ENCODE results near the gene FBXL16.
A peak's percentile ranks its signal among the peaks of the same experiment; 100 is the strongest.

Gene FBXL16

DNA sequence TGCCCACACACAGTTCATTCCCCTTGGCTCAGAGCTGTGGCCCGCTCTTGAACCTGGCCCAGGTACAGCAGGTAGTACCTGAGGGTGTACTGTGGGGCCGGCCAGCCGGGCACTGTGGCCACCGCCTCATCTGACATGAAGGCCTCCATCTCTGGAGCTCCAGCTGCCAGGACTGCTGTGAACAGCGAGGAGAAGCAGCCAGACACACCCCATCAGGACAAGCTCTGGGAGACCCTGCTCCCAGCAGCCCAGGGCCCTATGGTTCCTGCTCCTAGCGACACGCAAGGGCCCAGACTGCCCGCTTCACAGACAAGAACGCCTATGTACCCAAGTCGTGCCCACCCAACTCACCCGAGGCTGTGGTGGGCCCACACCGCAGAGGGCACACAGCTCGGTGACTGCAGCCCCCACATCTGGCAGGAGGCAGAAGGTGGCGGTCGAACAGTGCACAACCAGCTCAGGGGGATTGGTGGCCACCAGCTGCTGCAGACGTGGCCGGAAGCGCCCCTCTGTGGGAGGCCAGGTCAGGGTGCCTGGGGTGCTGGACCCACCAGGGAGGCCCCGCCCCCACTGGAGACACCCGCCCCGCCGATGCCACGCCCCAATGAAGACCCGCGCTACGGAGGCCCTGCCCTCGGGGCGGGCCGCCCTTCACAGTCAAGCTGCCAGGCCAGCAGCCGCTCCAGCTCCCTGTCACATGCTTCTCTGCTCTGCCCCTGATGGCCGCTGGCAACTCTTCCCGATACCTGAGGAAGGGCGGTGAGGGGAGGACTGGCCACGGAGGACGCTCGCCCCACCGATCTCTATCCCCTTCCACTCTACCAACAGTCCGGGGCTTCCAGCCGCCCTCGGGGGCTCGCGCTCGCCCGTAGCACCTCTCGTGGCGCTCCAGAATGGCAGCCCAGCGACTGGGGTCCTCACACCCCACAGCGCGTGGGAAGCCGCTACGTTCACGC is 26.5 kb downstream of the FBXL16 start:
- DNase-seq (ENCODE audit: low spot score): no peak
- no peak for FAIRE-seq

DNA sequence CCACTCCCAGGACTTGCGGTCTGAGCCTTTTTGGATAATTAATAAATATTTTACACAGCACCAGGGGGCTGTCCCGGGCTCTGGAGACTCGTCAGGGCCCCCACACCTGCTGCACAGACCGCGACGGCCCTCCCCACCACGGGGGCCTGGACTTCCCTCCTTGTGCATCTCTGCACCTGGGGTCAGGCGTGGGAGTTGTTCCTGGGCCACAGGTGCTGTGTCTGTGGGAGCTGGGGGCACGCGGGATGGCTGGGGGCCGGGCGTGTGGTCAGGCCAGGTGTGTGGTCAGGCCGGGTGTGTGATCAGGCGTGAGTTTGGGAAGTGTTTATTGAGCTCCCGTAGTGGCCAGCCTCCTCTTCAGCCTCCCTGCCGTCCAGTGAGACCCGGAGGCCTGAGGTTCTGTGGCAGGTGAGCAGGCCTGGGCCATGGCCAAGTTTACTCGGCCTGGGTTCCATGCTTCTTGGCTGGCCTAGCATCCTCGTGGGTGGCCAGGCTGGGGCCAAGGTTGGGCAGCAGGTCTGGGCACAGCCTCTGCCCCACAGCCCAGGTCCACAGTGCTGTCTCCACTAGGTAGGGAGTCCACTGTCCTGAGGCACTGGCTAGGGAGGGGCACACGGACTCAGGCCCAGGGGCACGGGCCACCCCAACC is 27.3 kb downstream of the FBXL16 start:
- FAIRE-seq (no peak), DNase-seq (ENCODE audit: low spot score) (no peak)

DNA sequence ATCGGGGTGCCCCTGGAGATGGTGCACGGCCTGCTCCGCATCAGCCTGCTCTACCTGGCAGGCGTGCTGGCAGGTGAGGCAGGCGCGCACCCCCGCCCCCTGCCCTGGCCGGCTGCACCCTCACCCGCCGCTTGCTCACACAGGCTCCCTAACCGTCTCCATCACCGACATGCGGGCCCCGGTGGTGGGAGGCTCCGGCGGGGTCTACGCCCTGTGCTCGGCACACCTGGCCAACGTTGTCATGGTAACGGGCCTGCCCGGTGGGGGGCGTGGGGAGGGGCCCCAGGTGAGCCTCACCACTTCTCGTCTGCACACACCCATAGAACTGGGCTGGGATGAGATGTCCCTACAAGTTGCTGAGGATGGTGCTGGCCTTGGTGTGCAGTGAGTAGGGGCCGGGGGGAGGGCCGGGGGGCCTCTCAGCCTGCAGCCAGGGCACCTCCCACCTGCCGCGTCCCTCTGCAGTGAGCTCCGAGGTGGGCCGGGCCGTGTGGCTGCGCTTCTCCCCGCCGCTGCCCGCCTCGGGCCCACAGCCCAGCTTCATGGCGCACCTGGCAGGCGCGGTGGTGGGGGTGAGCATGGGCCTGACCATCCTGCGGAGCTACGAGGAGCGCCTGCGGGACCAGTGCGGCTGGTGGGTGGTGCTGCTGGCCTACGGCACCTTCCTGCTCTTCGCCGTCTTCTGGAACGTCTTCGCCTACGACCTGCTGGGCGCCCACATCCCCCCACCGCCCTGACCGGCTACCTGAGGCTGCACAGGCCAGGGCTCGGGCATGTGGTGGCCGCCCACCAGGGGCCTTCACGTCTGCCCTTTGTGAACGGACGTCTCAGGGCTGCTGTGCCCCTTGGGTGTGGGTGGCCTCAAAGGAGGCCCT is 28.0 kb downstream of the FBXL16 start:
- FAIRE-seq (no peak), DNase-seq (ENCODE audit: low spot score) (no peak)

DNA sequence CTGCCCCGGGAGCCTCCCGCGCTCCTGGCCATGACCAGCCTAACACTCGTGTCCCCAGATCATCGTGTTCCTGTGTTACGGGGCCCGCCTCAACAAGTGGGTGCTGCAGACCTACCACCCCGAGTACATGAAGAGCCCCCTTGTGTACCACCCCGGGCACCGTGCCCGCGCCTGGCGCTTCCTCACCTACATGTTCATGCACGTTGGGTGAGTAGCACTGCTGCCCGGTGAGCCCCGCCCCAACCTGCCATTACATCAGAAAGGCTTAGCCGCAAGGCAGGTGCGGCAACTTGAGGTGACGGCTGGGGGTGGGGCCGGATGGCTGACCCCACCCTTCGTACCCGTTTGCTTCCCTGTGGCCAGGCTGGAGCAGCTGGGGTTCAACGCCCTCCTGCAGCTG is 28.7 kb downstream of the FBXL16 start:
- no peak for FAIRE-seq
- DNase-seq (ENCODE audit: low spot score): no peak

DNA sequence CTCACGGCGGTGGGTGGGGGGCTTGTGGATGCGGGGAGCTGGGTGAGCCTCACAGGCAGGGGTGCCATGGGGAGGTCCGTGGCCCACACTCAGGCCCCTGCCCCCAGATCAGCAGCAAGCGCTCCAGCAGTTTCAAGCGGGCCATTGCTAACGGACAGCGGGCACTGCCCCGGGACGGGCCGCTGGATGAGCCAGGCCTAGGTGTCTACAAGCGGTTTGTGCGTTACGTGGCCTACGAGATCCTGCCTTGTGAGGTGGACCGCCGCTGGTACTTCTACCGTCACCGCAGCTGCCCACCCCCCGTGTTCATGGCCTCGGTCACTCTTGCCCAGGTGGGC is 29.1 kb downstream of the FBXL16 start:
- DNase-seq (ENCODE audit: low spot score) (no peak), FAIRE-seq (no peak)

DNA sequence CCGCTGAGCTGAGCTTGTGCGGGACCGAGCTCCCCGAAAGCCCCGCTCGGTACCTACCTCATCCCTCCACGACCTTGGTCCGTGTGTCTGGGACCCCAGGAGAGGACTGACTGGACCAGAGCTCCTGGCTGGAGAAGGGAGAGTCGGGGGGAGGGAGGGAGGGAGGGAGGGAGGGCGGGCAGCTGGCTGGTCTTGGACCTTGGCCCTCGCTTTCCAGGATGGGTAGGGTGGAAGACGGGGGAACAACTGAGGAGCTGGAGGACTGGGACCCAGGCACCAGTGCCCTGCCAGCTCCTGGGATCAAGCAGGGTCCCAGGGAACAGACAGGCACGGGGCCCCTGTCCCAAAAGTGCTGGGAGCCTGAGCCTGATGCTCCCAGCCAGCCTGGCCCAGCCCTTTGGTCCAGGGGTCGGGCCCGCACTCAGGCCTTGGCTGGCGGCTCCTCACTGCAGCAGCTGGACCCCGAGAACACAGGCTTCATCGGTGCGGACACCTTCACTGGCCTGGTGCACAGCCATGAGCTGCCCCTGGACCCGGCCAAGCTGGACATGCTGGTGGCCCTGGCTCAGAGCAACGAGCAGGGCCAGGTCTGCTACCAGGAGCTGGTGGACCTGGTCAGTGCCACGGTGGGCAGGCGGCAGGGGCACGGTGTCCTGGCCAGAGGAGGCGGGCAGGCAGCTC is 29.6 kb downstream of the FBXL16 start:
- DNase-seq (ENCODE audit: low spot score): no peak
- no peak for FAIRE-seq

DNA sequence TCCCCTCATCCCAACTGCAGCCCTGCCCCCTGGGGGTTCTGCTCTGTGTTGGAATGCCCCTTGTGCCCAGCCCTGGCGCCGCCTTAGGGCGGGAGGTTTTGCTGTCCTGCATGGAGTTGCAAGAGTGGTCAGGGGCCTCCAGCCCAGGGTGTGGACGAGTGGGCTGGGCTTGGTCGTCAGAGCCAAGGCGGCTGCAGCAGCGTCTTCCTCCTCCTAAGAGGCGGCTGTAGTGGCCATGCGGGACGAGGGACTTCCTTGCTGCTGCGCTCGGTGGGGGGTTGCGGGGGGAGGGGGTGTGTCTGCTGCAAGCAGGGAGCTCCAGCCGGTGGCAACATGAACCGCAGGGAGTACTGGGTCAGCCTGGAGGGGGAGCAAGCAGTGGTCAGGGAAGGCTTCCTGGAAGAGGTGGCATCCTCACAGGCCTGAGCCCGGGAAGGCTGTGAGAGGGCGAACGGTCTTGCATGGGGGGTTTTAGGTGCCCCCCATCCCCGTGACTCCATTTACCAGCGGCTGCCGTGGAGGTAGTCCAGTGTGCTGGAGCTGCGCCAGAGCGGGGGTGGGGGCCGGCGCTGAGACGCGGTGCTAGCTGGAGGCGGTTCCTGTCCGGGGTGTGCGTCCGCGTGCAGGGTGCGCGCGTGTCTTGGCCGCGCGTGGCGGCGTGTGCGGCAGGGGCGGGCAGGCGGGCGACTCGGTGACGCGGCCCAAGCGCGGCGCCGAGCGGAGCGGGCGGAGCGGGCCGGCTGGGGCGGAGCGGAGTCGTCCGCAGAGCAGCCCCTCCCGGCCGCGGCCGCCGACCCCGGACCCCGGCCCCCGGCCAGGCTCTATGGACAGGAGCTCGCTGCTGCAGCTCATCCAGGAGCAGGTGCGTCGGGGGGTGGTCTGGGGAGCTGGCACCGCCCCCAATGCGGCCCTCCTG is 30.4 kb downstream of the FBXL16 start, which contains the start of gene RHBDL1:
TSS of gene RHBDL1 (plus strand) at position 704 of the 916 bp plus-strand sequence. CDS start at position 824, 120 bp downstream.
- DNase-seq (ENCODE audit: low spot score) (no peak), FAIRE-seq (no peak)

DNA sequence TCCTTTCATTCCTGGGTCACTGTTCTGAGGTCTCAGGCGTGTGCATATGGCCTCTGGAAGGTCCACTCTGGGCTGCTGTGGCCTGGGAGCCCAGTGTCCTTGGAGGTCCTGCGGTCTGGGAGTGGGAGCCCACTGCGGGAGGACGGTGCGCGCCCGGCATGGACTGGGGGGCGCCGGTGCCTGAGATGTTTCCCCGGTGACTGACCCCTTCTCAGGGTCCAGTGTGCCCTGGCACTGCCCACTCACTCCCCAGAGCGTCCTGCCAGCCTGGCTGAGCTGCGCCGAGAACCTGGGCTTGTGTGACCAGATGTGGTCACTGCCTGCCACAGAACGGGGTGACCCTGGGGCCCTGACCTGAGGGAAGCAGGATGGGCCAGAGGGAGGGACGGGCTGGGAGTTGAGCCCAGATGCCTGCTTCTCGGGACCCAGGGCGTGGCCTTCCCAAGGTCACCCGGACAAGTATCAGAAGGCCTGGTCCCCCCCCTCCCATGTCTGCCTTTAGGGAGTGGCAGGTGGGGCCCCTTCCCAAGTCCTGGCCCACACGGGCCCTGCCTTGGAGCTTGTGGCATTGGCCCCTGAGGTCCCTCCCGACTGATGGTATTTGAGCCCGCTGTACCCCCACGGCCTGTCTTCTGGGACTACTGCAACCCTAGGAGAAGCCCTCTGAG is 31.3 kb downstream of the FBXL16 start:
- no peak for DNase-seq (ENCODE audit: low spot score)
- no peak for FAIRE-seq

DNA sequence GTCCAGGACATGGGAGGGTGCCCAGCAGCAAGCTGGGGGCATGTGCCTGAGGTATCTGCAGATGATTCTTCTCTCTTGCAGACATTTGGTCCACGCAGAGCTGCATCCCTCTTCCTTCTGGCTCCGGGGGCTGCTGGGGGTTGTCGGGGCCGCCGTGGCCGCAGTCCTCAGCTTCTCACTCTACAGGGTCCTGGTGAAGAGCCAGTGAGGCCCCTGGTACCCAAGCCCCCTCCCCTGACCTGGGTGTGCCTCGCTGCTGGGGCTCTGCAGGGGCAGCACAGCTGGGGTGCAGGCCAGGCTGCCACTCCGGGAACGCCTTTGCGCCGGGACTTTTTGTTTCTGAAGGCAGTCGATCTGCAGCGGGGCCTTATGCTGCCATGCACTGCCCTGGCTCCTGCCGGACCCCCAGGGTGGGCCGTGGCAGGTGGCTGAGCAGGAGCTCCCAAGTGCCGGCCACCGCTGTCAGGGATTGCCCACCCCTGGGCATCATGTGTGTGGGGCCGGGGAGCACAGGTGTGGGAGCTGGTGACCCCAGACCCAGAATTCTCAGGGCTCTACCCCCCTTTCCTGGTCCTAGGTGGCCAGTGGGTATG is 32.1 kb downstream of the FBXL16 start:
- FAIRE-seq: no peak

DNA sequence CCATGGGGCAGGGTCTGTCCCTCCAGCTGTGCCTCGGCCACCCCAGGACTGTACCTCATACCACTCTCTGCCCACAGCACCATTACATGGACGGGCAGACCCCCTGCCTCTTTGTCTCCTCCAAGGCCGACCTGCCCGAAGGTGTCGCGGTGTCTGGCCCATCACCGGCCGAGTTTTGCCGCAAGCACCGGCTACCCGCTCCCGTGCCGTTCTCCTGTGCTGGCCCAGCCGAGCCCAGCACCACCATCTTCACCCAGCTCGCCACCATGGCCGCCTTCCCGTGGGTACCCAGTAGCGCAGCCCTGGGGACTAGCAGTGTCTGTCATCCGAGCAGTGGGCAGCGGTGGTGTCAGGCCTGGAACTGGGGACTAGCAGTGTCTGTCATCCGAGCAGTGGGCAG is 32.8 kb downstream of the FBXL16 start:
- no peak for DNase-seq (ENCODE audit: low spot score)
- no peak for FAIRE-seq

More for the DNA sequence above, 32.1 kb downstream of the FBXL16 start:
- no peak for DNase-seq (ENCODE audit: low spot score)

DNA sequence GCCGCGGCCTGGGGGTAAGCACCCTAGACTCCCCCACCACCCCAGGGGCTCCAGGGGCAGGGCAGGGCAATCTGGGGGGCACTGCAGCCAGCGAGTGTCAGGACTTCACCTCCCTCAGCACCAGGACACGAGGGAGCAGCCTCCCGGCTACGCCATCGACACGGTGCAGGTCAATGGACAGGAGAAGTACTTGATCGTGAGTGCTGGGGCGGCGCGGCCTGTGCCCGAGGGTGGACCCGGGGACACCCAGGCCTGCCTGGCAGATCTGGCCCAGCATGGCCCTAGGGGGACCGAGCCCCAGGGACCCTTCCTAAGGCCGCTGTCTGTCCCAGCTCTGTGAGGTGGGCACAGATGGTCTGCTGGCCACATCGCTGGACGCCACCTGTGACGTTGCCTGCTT is 33.2 kb downstream of the FBXL16 start:
- FAIRE-seq: no peak
- DNase-seq (ENCODE audit: low spot score): no peak

DNA sequence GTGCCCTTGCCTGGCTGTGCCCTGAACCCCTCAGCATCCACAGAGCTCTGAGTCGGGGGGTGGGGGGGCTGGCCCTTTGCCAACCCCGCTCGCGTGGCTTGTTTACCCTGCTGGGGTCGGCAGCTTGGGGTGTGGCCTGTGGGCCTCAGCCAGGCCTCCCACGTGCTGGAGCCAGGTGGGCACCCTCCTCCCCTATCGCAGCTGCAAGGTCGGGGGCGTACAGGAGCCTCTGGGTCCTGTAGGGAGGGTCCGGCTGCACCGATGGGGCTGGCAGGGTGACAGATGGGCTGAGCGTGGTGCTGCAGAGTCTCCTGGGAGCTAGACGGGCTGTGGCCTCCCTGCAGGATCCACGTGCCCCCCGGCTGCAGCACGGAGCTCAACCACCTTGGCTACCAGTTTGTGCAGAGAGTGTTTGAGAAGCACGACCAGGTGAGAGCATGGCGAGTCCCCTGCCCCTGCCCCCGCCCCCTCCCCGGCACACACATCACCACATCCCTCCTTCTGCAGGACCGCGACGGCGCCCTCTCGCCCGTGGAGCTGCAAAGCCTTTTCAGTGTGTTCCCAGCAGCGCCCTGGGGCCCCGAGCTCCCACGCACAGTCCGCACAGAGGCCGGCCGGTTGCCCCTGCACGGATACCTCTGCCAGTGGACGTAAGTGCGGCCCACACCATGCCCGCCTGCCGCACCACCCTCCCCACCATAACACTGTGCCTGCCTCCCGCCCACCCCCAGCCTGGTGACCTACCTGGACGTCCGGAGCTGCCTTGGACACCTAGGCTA is 34.1 kb downstream of the FBXL16 start:
- FAIRE-seq (no peak), DNase-seq (ENCODE audit: low spot score) (no peak)

DNA sequence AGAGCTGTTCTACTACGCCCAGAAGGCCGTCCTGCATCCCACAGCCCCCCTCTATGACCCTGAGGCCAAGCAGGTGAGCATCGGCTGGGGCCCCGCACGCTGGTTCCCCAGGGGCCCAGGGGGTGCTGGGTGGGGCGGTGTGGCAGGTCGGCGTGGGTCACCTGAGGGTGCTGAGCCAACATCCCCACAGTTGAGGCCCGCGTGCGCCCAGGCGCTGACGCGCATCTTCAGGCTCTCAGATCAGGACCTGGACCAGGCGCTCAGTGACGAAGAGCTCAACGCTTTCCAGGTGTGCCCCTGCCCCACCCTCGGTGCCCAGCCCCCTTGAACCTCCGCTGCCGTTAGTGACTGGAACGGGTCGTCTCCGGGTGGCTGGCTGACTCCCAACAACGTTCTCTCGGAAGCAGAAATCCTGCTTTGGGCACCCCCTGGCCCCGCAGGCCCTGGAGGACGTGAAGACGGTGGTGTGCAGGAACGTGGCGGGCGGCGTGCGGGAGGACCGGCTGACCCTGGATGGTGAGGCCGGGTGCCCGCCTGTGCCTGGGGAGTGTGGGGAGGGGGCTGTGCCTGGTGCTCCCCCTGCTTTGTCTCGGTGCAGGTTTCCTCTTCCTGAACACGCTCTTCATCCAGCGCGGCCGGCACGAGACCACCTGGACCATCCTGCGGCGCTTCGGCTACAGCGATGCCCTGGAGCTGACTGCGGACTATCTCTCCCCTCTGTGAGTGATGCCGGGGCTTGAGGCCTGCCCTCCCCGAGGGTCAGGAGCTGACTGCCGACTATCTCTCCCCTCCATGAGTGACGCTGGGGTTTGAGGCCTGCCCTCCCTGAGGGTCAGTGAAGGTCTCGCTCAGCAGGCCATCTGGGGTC is 34.9 kb downstream of the FBXL16 start:
- FAIRE-seq: no peak
- no peak for DNase-seq (ENCODE audit: low spot score)

DNA sequence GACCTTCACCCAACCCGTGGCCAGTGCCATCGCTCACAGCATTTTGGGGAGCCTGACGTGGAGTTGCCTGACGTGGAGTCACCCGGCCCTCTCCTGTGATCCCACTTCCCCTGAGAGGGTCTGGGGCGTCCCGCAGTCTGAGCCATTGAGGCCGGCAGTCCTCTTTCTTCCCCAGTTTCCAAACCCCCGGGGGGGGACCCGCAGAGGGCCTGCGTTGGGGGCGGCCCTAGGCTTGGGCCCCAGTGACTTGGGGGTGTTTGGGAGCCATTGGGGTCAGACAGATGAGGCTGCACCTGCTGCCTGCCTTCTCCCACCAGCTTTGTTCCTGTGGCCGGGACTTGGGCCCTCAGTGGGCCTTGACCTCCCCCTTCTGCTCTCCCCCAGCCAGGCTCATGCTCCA is 35.9 kb downstream of the FBXL16 start:
- DNase-seq (ENCODE audit: low spot score) (no peak), FAIRE-seq (no peak)

DNA sequence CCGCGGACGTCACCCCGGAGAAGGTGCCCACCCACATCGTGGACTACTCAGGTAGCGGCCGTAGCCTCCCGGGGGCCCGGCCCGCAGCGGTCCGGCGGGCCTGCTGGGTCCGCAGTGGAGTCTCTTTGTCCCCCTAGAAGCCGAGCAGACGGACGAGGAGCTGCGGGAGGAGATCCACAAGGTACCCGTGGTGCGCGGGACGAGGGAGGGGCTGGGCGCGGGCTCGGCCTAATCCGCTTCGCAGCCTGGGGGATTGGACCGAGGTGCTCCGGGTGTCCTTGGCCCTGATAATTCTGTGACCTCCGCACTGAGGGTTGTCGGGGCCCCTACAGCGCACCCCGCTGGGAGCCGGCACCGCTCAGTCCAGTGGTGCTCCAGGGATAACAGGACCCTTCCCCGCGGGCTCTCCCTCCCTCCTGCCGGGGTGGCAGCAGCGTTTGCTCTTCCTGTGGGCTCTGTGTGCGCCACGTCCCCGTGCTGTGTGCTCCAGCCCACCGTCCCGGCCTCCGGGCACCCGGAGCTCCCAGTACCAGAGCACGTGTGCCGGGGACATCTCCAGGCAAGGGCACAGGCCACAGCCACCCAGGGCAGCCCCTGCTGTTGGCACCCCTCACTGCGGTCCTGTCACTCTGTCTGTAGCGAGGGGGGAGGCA is 37.0 kb downstream of the FBXL16 start:
- DNase-seq (ENCODE audit: low spot score) (no peak), FAIRE-seq (no peak)

DNA sequence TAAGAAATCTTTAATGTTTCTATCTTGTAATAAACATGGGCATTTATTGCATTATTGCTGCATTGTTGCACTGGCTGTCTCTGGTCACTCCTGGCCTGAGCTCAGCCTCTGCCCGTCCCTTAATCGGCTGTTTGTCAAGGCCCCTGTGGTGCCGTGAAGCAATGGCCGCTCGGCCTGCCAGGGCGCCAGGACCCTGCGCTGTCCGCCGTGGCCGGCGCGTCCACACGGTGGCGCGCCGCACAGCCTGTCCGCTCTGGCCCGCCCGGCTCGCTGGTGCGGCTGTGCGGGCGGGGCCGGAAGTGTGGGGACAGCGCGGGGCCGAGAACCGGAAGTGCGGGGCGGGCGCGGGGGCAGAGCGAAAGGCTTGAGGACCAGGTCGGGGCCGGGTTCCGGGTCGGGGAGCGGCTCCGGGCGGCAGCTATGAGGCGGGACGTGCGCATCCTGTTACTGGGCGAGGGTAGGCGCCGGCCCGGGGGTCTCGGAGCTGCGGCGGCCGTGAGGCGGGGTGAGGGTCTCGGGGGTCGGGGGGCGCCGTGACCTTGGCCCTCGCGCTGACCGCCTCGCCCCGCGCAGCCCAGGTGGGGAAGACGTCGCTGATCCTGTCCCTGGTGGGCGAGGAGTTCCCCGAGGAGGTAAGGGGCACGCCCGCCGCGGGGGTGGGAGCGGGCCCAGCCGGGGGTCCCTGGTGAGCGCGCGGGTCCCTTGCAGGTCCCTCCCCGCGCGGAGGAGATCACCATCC is 37.7 kb downstream of the FBXL16 start, which contains the start of gene RHOT2:
TSS of gene RHOT2 (plus strand) at position 353 of the 739 bp plus-strand sequence. CDS start at position 421, 68 bp downstream.
- DNase-seq (ENCODE audit: low spot score) (peak; percentile 92), FAIRE-seq (peak; percentile 94)
